Measurements from ENCODE around the gene ELL. TPM values are rescaled to one million over a fixed set of nuclear protein-coding genes. Genes with fewer than 3 reads are reported as not detected.

Gene ELL
- total RNA-seq, 2 experiments from 2014 or later: 14.1 TPM

- no peak overlapping the region for H3K4me3 Mint-ChIP-seq
- no peak for DNase-seq
- intact Hi-C loops (cut with micrococcal nuclease): no loop called here
- H3K9me3 Mint-ChIP-seq: no peaks in the 10 kb centered on the region
- no peaks in the 10 kb centered on the region for H3K36me3 Mint-ChIP-seq (ENCODE audit: low read depth)
- no peak overlapping the region for H3K27ac Mint-ChIP-seq
- peaks cover 4% of the 10 kb centered on the region for H3K4me1 Mint-ChIP-seq (ENCODE audit: low read depth)
- peaks cover 11% of the 10 kb centered on the region for H3K27me3 Mint-ChIP-seq (ENCODE audit: low read depth)
- CTCF ChIA-PET: interaction anchor here (0.7 to 1.8 kb wide), 2 partner anchors 9 to 14 kb away, joined by 3 to 6 read pairs; no protein-coding TSS in a partner anchor
These were observed 125.2 kb downstream of the ELL start for GRCh38 chr19:18396471-18397241.

GRCh38 chr19:18393836-18394235 lies 128.0 kb downstream of the ELL start:
- Mint-ChIP-seq H3K4me1 (ENCODE audit: low read depth) (peaks cover 4% of the 10 kb centered on the region), H3K27me3 (ENCODE audit: low read depth) (peaks cover 16% of the 10 kb centered on the region), H3K9me3 (no peaks in the 10 kb centered on the region), H3K27ac (no peak overlapping the region), H3K4me3 (no peak overlapping the region), H3K36me3 (ENCODE audit: low read depth) (no peaks in the 10 kb centered on the region)
- no peak for DNase-seq
- intact Hi-C loops (cut with micrococcal nuclease): no loop called here
- CTCF ChIA-PET: interaction anchor here (6.4 kb wide), 1 partner anchor 18 kb away, joined by 103 read pairs; no protein-coding TSS in a partner anchor

GRCh38 chr19:18392926-18393325 lies 128.9 kb downstream of the ELL start:
- no peak overlapping the region for H3K4me3 Mint-ChIP-seq
- intact Hi-C loops (cut with micrococcal nuclease): no loop called here
- no peaks in the 10 kb centered on the region for H3K36me3 Mint-ChIP-seq (ENCODE audit: low read depth)
- peaks cover 17% of the 10 kb centered on the region for H3K27me3 Mint-ChIP-seq (ENCODE audit: low read depth)
- peaks cover 4% of the 10 kb centered on the region for H3K4me1 Mint-ChIP-seq (ENCODE audit: low read depth)
- CTCF ChIA-PET: interaction anchor here (0.6 to 6.4 kb wide), 3 partner anchors 19 to 436 kb away, joined by 3 to 103 read pairs (median 4); no protein-coding TSS in a partner anchor
- no peak overlapping the region for H3K27ac Mint-ChIP-seq
- H3K9me3 Mint-ChIP-seq: no peaks in the 10 kb centered on the region
- DNase-seq: no peak

Other genes starting within 250 kb of the ELL start
- gene IQCN, start 247.6 kb downstream of the ELL start, total RNA-seq: under 1 TPM in 1 of 2 experiments, not detected in 1; 0.19 TPM
- gene JUND, start 240.4 kb downstream of the ELL start, total RNA-seq: 100 to 1,000 TPM in 1 of 2 experiments, 10 to 100 TPM in 1; 87.9 to 105 TPM
- 100 to 1,000 TPM; 439 to 451 TPM for gene LSM4, start 199.0 kb downstream of the ELL start, total RNA-seq
- gene PGPEP1, start 181.5 kb downstream of the ELL start, total RNA-seq: 10 to 100 TPM; 14.4 to 15.6 TPM
- under 1 TPM in 1 of 2 experiments, not detected in 1; 0.20 TPM for gene GDF15, start 135.9 kb downstream of the ELL start, total RNA-seq
- not detected for gene LRRC25, start 124.4 kb downstream of the ELL start, total RNA-seq
- gene SSBP4, start 102.7 kb downstream of the ELL start, total RNA-seq: 10 to 100 TPM; 62.6 to 71.4 TPM
- gene ISYNA1, start 83.9 kb downstream of the ELL start, total RNA-seq: 10 to 100 TPM; 12.3 to 14.3 TPM
- 100 to 1,000 TPM; 161 to 163 TPM for gene FKBP8, start 21.5 kb upstream of the ELL start, total RNA-seq
- gene KXD1, start 35.8 kb upstream of the ELL start, total RNA-seq: 10 to 100 TPM; 86.7 TPM
- 1,000 to 10,000 TPM; 1,997 to 2,122 TPM for gene UBA52, start 49.8 kb upstream of the ELL start, total RNA-seq
- 10 to 100 TPM; 62.9 to 68.5 TPM for gene REX1BD, start 66.7 kb upstream of the ELL start, total RNA-seq
- gene CRLF1, start 84.7 kb upstream of the ELL start, total RNA-seq: not detected
- gene TMEM59L, start 90.8 kb upstream of the ELL start, total RNA-seq: under 1 TPM; 0.21 to 0.40 TPM
- 10 to 100 TPM in 1 of 2 experiments, 1 to 10 TPM in 1; 8.9 to 12.0 TPM for gene KLHL26, start 115.0 kb upstream of the ELL start, total RNA-seq
- 1 to 10 TPM; 4.0 to 4.2 TPM for gene CRTC1, start 161.6 kb upstream of the ELL start, total RNA-seq